H1 (cell line): ENCODE measurements around the gene CNGA1. TPM values are rescaled to one million over a fixed set of nuclear protein-coding genes. Genes with fewer than 3 reads are reported as not detected.

Experiments
- CTCF ChIA-PET: fragments of 300-600 bp; sonication (Branson Sonifier 250); formaldehyde crosslinking; loops from one replicate; lab custom pipeline; 2021; ENCODE audit not compliant: partially characterized antibody; lab: Charles Lee
- POLR2A ChIA-PET: fragments of 300-600 bp; sonication (Branson Sonifier 250); formaldehyde crosslinking; loops from one replicate; lab custom pipeline; 2021; ENCODE audit warnings: inconsistent platforms; ENCODE audit not compliant: partially characterized antibody; lab: Charles Lee
- DNase-seq, 2 experiments: peaks; one replicate each; pipeline versions ENCODE4 v3.0.0 to v3.0.0-alpha.2; 2010 to 2022; ENCODE audit warnings: low spot score in 2 of 2, low read depth in 1 of 2, mixed read lengths in 1 of 2
- FAIRE-seq: peaks from 2 replicates; lab custom pipeline; 2011; peaks lifted over from hg19 to GRCh38; lab: Jason Lieb, UNC
- H2AFZ ChIP-seq: 2 replicates; pipeline ENCODE4 v1.8.1; 2012; ENCODE audit warnings: low read length, inconsistent platforms
- H2AK5ac ChIP-seq: 2 replicates; pipeline ENCODE4 v1.6.1; 2013; ENCODE audit warnings: low read depth, low read length
- H2BK120ac ChIP-seq: replicated peaks from 2 replicates; pipeline ENCODE3; 2013; ENCODE audit warnings: low read depth, low read length, inconsistent platforms
- H2BK12ac ChIP-seq: 2 replicates; pipeline ENCODE4 v1.6.1; 2013; ENCODE audit warnings: low read depth, low read length
- H2BK15ac ChIP-seq: 2 replicates; pipeline ENCODE4 v1.6.1; 2013; ENCODE audit warnings: low read length
- H2BK20ac ChIP-seq: 2 replicates; pipeline ENCODE4 v1.6.1; 2013; ENCODE audit warnings: low read length
- H2BK5ac ChIP-seq: 2 replicates; pipeline ENCODE4 v1.6.1; 2013; ENCODE audit warnings: low read depth, low read length
- H3K14ac ChIP-seq: 2 replicates; pipeline ENCODE4 v1.6.1; 2013; ENCODE audit warnings: inconsistent platforms; ENCODE audit not compliant: insufficient read length
- H3K18ac ChIP-seq: 2 replicates; pipeline ENCODE4 v1.6.1; 2013; ENCODE audit warnings: low read length; ENCODE audit errors: extremely low read depth
- H3K23ac ChIP-seq: 2 replicates; pipeline ENCODE4 v1.6.1; 2013; ENCODE audit warnings: inconsistent platforms; ENCODE audit not compliant: insufficient read length
- H3K23me2 ChIP-seq: 2 replicates; pipeline ENCODE4 v1.6.1; 2013; ENCODE audit warnings: low read depth, low read length
- H3K27ac ChIP-seq: 2 replicates; pipeline ENCODE4 v1.6.1; 2011; ENCODE audit warnings: low read depth, low read length, inconsistent platforms
- H3K27me3 ChIP-seq, 4 experiments: replicated peaks in 1 of 4; 1 replicate in 1 of 4; 2 replicates in 3 of 4; pipeline versions ENCODE4 v1.6.1 to v1.8.1; 2011 to 2013; ENCODE audit warnings: low read length in 3 of 4, mild to moderate bottlenecking in 3 of 4, inconsistent platforms in 2 of 4, mixed read lengths in 2 of 4, moderate library complexity in 1 of 4; ENCODE audit not compliant: control insufficient read depth in 3 of 4, insufficient read depth in 3 of 4; ENCODE audit errors: extremely low read depth in 1 of 4
- H3K36me3 ChIP-seq, 4 experiments: 2 replicates each; pipeline versions ENCODE4 v1.6.1 to v1.8.1; 2011 to 2013; ENCODE audit warnings: mild to moderate bottlenecking in 4 of 4, low read length in 3 of 4, moderate library complexity in 2 of 4, control low read depth in 1 of 4, inconsistent platforms in 1 of 4; ENCODE audit not compliant: insufficient read depth in 4 of 4, control insufficient read depth in 2 of 4
- H3K4ac ChIP-seq: replicated peaks from 2 replicates; pipeline ENCODE3; 2013; ENCODE audit warnings: low read length, low read depth, mixed read lengths, inconsistent platforms; ENCODE audit not compliant: insufficient read length
- H3K4me1 ChIP-seq, 4 experiments: replicated peaks in 1 of 4; 1 replicate in 1 of 4; 2 replicates in 3 of 4; pipeline versions ENCODE4 v1.6.1 to v1.8.1; 2011 to 2013; ENCODE audit warnings: low read length in 3 of 4, inconsistent platforms in 2 of 4, mixed read lengths in 1 of 4; ENCODE audit not compliant: insufficient read depth in 4 of 4, control insufficient read depth in 3 of 4
- H3K4me2 ChIP-seq, 2 experiments: 2 replicates each; pipeline versions ENCODE4 v1.6.1 to v1.8.1; 2011 to 2013; ENCODE audit warnings: low read depth in 2 of 2, low read length in 2 of 2, control low read depth in 1 of 2, inconsistent platforms in 1 of 2, mild to moderate bottlenecking in 1 of 2; ENCODE audit not compliant: insufficient read depth in 1 of 2
- H3K4me3 ChIP-seq, 4 experiments: fragments of 200-600, 300-600 bp in 1 of 4; sonication (generic), shearing (Covaris generic), sonication (Bioruptor Twin) in 1 of 4; 2 replicates each; pipeline versions ENCODE4 v1.5.1 to v1.8.1; 2011 to 2016; ENCODE audit warnings: low read length in 4 of 4, low read depth in 3 of 4, control low read depth in 2 of 4, inconsistent platforms in 2 of 4, mild to moderate bottlenecking in 2 of 4, mixed read lengths in 1 of 4, moderate library complexity in 1 of 4; ENCODE audit not compliant: insufficient read depth in 2 of 4; ENCODE audit errors: extremely low read depth in 1 of 4
- H3K56ac ChIP-seq: replicated peaks from 2 replicates; pipeline ENCODE3; 2013; ENCODE audit warnings: low read depth, mild to moderate bottlenecking, mixed read lengths, low read length, inconsistent platforms; ENCODE audit not compliant: insufficient read length
- H3K79me1 ChIP-seq: 2 replicates; pipeline ENCODE4 v1.6.1; 2013; ENCODE audit warnings: low read depth, low read length, control low read depth
- H3K79me2 ChIP-seq, 2 experiments: 2 replicates each; pipeline versions ENCODE4 v1.6.1 to v1.8.1; 2012 to 2013; ENCODE audit warnings: low read length in 2 of 2, mild to moderate bottlenecking in 2 of 2, inconsistent platforms in 1 of 2; ENCODE audit not compliant: insufficient read depth in 2 of 2, control insufficient read depth in 1 of 2
- H3K9ac ChIP-seq, 4 experiments: replicated peaks in 1 of 4; 1 replicate in 1 of 4; 2 replicates in 3 of 4; pipeline versions ENCODE4 v1.6.1 to v1.8.1; 2011 to 2013; ENCODE audit warnings: low read depth in 3 of 4, low read length in 3 of 4, control low read depth in 2 of 4, mild to moderate bottlenecking in 2 of 4, moderate library complexity in 2 of 4, inconsistent platforms in 1 of 4; ENCODE audit errors: extremely low read depth in 1 of 4
- H3K9me3 ChIP-seq, 2 experiments: 2 replicates each; pipeline versions ENCODE4 v1.6.1 to v1.8.1; 2012 to 2013; ENCODE audit warnings: mild to moderate bottlenecking in 2 of 2, moderate library complexity in 2 of 2, control low read depth in 1 of 2, inconsistent platforms in 1 of 2, low read depth in 1 of 2, low read length in 1 of 2, mixed read lengths in 1 of 2; ENCODE audit not compliant: insufficient read depth in 2 of 2
- H4K20me1 ChIP-seq, 2 experiments: replicated peaks in 1 of 2; 2 replicates each; pipeline versions ENCODE3 to v1.8.1; 2011 to 2013; ENCODE audit warnings: inconsistent platforms in 2 of 2, low read length in 2 of 2, mild to moderate bottlenecking in 1 of 2; ENCODE audit not compliant: insufficient read depth in 2 of 2, control insufficient read depth in 1 of 2
- H4K5ac ChIP-seq: 2 replicates; pipeline ENCODE4 v1.6.1; 2013; ENCODE audit warnings: low read length, low read depth, mixed read lengths, inconsistent platforms; ENCODE audit not compliant: insufficient read length
- H4K8ac ChIP-seq: 2 replicates; pipeline ENCODE4 v1.8.0; 2013; ENCODE audit warnings: mild to moderate bottlenecking, moderate library complexity, low read length, inconsistent platforms; ENCODE audit not compliant: insufficient read depth; ENCODE audit errors: extremely low read depth
- H4K91ac ChIP-seq: replicated peaks from 2 replicates; pipeline ENCODE3; 2013; ENCODE audit warnings: low read length, mixed read lengths, inconsistent platforms; ENCODE audit not compliant: insufficient read length
- ATF3 ChIP-seq: IDR thresholded peaks from 2 replicates; pipeline ENCODE4 v1.6.1; 2011; ENCODE audit warnings: low read depth, mild to moderate bottlenecking, low read length; ENCODE audit not compliant: insufficient read depth
- WGBS, 2 experiments: shearing (Covaris generic) in 1 of 2; methylation state at CpG; one replicate each; pipeline versions ENCODE4 v1.1.6 to v1.1.7; 2013 to 2015; ENCODE audit warnings: low lambda C conversion rate in 2 of 2, mixed read lengths in 2 of 2, inconsistent platforms in 1 of 2, low coverage in 1 of 2, missing lambda C conversion rate in 1 of 2; ENCODE audit not compliant: insufficient replicate concordance in 2 of 2, insufficient coverage in 1 of 2, insufficient read length in 1 of 2; ENCODE audit errors: extremely low coverage in 1 of 2, missing lambda C conversion rate in 1 of 2; 5-methylcytosine and 5-hydroxymethylcytosine counted together
- polyA plus RNA-seq, 7 experiments: library from polyadenylated mRNA; depleted of rRNA in 3 of 7; stranded (reverse) in 5 of 7; unstranded in 2 of 7; fragments of >200 nt in 5 of 7; fragments of 200-250 nt in 2 of 7; gene quantifications; 1 replicate in 5 of 7; 2 replicates in 1 of 7; 4 replicates in 1 of 7; pipeline versions ENCODE4 v1.2.1 to v1.2.3, GENCODE V29; 2011 to 2013; ENCODE audit warnings: missing spikeins in 2 of 7, mixed read lengths in 2 of 7
- total RNA-seq: library from RNA; stranded (reverse); fragmentation: NEBNext Ultra II Directional; extraction: Animal tissue kit (Norgen Biotek cat#: 25700); gene quantifications from 2 replicates; pipeline ENCODE4 v1.2.1, GENCODE V29; 2021

The CNGA1 gene
- total and polyA plus RNA-seq, 2 of the 8 experiments (the other 6 are each of a cell fraction or from before 2014, with no cell fraction given) = 0.17 to 0.54 TPM

- no peak overlapping the region for H3K4me3 ChIP-seq
- no peaks in the 10 kb centered on the region for H3K79me2 ChIP-seq
- H2BK12ac ChIP-seq = no peak overlapping the region
- H4K8ac ChIP-seq = no peak overlapping the region
- no peak overlapping the region for H2BK15ac ChIP-seq
- TF ChIP-seq ATF3 = no peak
- DNase-seq = no peak
- no peaks in the 10 kb centered on the region; a peak in 2 of 7 replicates for H3K4me1 ChIP-seq
- H4K5ac ChIP-seq = no peak overlapping the region
- no peak overlapping the region for H2AK5ac ChIP-seq
- H3K56ac ChIP-seq = no peak overlapping the region
- H2BK20ac ChIP-seq = no peak overlapping the region
- no peaks in the 10 kb centered on the region for H4K20me1 ChIP-seq
- H3K4ac ChIP-seq = no peak overlapping the region
- H2BK5ac ChIP-seq = no peak overlapping the region
- ChIA-PET POLR2A (no interaction called here), CTCF (no interaction called here)
- H3K14ac ChIP-seq = no peak overlapping the region
- H3K27me3 ChIP-seq = no peaks in the 10 kb centered on the region
- no peaks in the 10 kb centered on the region for H3K79me1 ChIP-seq
- no peaks in the 10 kb centered on the region for H3K36me3 ChIP-seq
- H3K4me2 ChIP-seq = no peak overlapping the region
- no peak overlapping the region for H3K23ac ChIP-seq
- WGBS, 2 experiments = 83% methylated on average over 8 of the region's 10 CpGs; no CpG with 5 or more reads in 1 of the 2 experiments
- no peak overlapping the region for H3K9ac ChIP-seq
- H3K23me2 ChIP-seq = no peaks in the 10 kb centered on the region
- H3K18ac ChIP-seq = no peak overlapping the region
- H2AFZ ChIP-seq = no peak overlapping the region
- no peak for FAIRE-seq
- no peak overlapping the region for H4K91ac ChIP-seq
- no peaks in the 10 kb centered on the region for H3K9me3 ChIP-seq
- H3K27ac ChIP-seq = no peak overlapping the region
- no peak overlapping the region for H2BK120ac ChIP-seq
Observed at GRCh38 chr4:47954245-47954644, 62.2 kb downstream of the CNGA1 start.
